GM23338 (cell line): ENCODE measurements around the gene TTC23. TPM values are rescaled to one million over a fixed set of nuclear protein-coding genes. Genes with fewer than 3 reads are reported as not detected.
A peak's percentile ranks its signal among the peaks of the same experiment; 100 is the strongest.

Experiments used
- ATAC-seq: fragments of 200-7000 bp; cut with Tn5 transposase; 3 replicates; pipeline ENCODE4 v1.9.1; 2020
- DNase-seq: peaks from one replicate; pipeline ENCODE4 v3.0.0-alpha.2; 2015; ENCODE audit warnings: low spot score
- H2AFZ ChIP-seq: fragments of 200-600 bp; sonication (generic); 2 replicates; pipeline ENCODE4 v1.8.0; 2016; ENCODE audit warnings: antibody characterized with exemption, mild to moderate bottlenecking, moderate library complexity
- H3F3A ChIP-seq: fragments of 200-600 bp; sonication (generic); replicated peaks from 2 replicates; pipeline ENCODE4 v1.8.0; 2017; ENCODE audit warnings: antibody characterized with exemption, mixed run types, low read depth
- H3K27ac ChIP-seq: fragments of 200-600 bp; sonication (generic); 2 replicates; pipeline ENCODE4 v1.6.1; 2016; ENCODE audit warnings: low read depth
- H3K27me3 ChIP-seq: fragments of 200-600 bp; sonication (generic); 2 replicates; pipeline ENCODE4 v1.8.0; 2016; ENCODE audit warnings: mild to moderate bottlenecking, mixed run types, moderate library complexity; ENCODE audit not compliant: insufficient read depth
- H3K36me3 ChIP-seq: fragments of 200-600 bp; sonication (generic); 2 replicates; pipeline ENCODE4 v1.8.0; 2016; ENCODE audit warnings: mild to moderate bottlenecking; ENCODE audit not compliant: insufficient read depth
- H3K4me1 ChIP-seq: fragments of 200-600 bp; sonication (generic); 2 replicates; pipeline ENCODE4 v1.8.0; 2016; ENCODE audit warnings: mild to moderate bottlenecking, moderate library complexity; ENCODE audit not compliant: insufficient read depth
- H3K4me2 ChIP-seq: fragments of 200-600 bp; sonication (generic); 2 replicates; pipeline ENCODE4 v1.7.1; 2017; ENCODE audit warnings: mixed run types
- H3K4me3 ChIP-seq: fragments of 200-600 bp; sonication (generic); 2 replicates; pipeline ENCODE4 v1.6.1; 2016; ENCODE audit warnings: mixed run types
- H3K79me2 ChIP-seq: fragments of 200-600 bp; sonication (generic); replicated peaks from 2 replicates; pipeline ENCODE4 v1.8.0; 2017; ENCODE audit warnings: mild to moderate bottlenecking; ENCODE audit not compliant: insufficient read depth
- H3K9me2 ChIP-seq: fragments of 200-600 bp; sonication (generic); 2 replicates; pipeline ENCODE4 v1.8.0; 2017; ENCODE audit not compliant: insufficient read depth
- H4K20me1 ChIP-seq: fragments of 200-600 bp; sonication (generic); replicated peaks from 2 replicates; pipeline ENCODE4 v1.8.0; 2017; ENCODE audit warnings: mild to moderate bottlenecking; ENCODE audit not compliant: insufficient read depth
- H3K27ac Mint-ChIP-seq: 2 replicates; pipeline ENCODE4 v1.8.0; 2020; ENCODE audit warnings: inconsistent platforms, mild to moderate bottlenecking, moderate library complexity, mixed read lengths
- H3K27me3 Mint-ChIP-seq: 3 replicates; pipeline ENCODE4 v1.8.0; 2022; ENCODE audit warnings: low read depth, mild to moderate bottlenecking, moderate library complexity, mixed read lengths, inconsistent platforms; ENCODE audit not compliant: insufficient read depth, poor library complexity
- H3K36me3 Mint-ChIP-seq: 3 replicates; pipeline ENCODE4 v1.8.0; 2021; ENCODE audit warnings: low read depth, mild to moderate bottlenecking, inconsistent platforms, moderate library complexity, mixed read lengths
- H3K4me1 Mint-ChIP-seq: 3 replicates; pipeline ENCODE4 v1.8.0; 2020; ENCODE audit warnings: mild to moderate bottlenecking, inconsistent platforms, mixed read lengths
- H3K4me3 Mint-ChIP-seq: 3 replicates; pipeline ENCODE4 v1.8.0; 2021; ENCODE audit warnings: moderate library complexity, mild to moderate bottlenecking, inconsistent platforms, mixed read lengths
- H3K9me3 Mint-ChIP-seq: 3 replicates; pipeline ENCODE4 v1.8.0; 2020; ENCODE audit warnings: moderate library complexity, mild to moderate bottlenecking, inconsistent platforms, mixed read lengths
- CREB1 ChIP-seq: fragments of 250-450 bp; sonication (Bioruptor Pico); IDR thresholded peaks from 2 replicates; pipeline ENCODE4 v1.5.0; 2020; ENCODE audit warnings: low read depth, mild to moderate bottlenecking, moderate library complexity
- CTCF ChIP-seq, 2 experiments: fragments of 200-600 bp in 1 of 2; sonication (generic) in 1 of 2; conservative IDR thresholded peaks; 2 replicates each; pipeline versions ENCODE4 v1.5.1 to v1.6.1; 2016 to 2017; ENCODE audit warnings: antibody characterized with exemption in 2 of 2, low read depth in 2 of 2, mild to moderate bottlenecking in 2 of 2, moderate library complexity in 1 of 2
- ETS1 ChIP-seq: IDR thresholded peaks from 2 replicates; pipeline ENCODE4 v1.6.1; 2016; ENCODE audit warnings: antibody characterized with exemption
- EZH2 ChIP-seq: fragments of 200-600 bp; sonication (generic); IDR thresholded peaks from one replicate; pipeline ENCODE4 v1.8.0; 2017; ENCODE audit warnings: antibody characterized with exemption, mild to moderate bottlenecking, low read depth; ENCODE audit not compliant: unreplicated experiment
- EZH2phosphoT487 ChIP-seq: fragments of 200-600 bp; sonication (generic); IDR thresholded peaks from one replicate; pipeline ENCODE4 v1.8.1; 2018; ENCODE audit warnings: antibody characterized with exemption; ENCODE audit not compliant: unreplicated experiment
- JUNB ChIP-seq: IDR thresholded peaks from one replicate; pipeline ENCODE4 v1.6.1; 2016; ENCODE audit warnings: antibody characterized with exemption; ENCODE audit not compliant: unreplicated experiment
- NANOG ChIP-seq: IDR thresholded peaks from 2 replicates; pipeline ENCODE4 v1.6.1; 2016; ENCODE audit warnings: antibody characterized with exemption, borderline replicate concordance
- POLR2AphosphoS5 ChIP-seq: IDR thresholded peaks from 2 replicates; pipeline ENCODE4 v1.6.1; 2016; ENCODE audit warnings: antibody characterized with exemption, low read depth
- REST ChIP-seq: IDR thresholded peaks from one replicate; pipeline ENCODE4 v1.6.1; 2018; ENCODE audit warnings: antibody characterized with exemption; ENCODE audit not compliant: unreplicated experiment
- STAT1 ChIP-seq: IDR thresholded peaks from one replicate; pipeline ENCODE4 v1.6.1; 2016; ENCODE audit warnings: antibody characterized with exemption; ENCODE audit not compliant: unreplicated experiment
- ZNF114 ChIP-seq: fragments of 250-450 bp; sonication (Bioruptor Pico); IDR thresholded peaks from 2 replicates; pipeline ENCODE4 v1.5.0; 2020; ENCODE audit warnings: mild to moderate bottlenecking, moderate library complexity
- ZNF331 ChIP-seq: fragments of 250-450 bp; sonication (Bioruptor Pico); IDR thresholded peaks from 2 replicates; pipeline ENCODE4 v1.5.0; 2020; ENCODE audit warnings: low read depth, mild to moderate bottlenecking, moderate library complexity
- ZNF462 ChIP-seq: fragments of 250-450 bp; sonication (Bioruptor Pico); IDR thresholded peaks from 2 replicates; pipeline ENCODE4 v1.5.0; 2020; ENCODE audit warnings: mild to moderate bottlenecking, moderate library complexity
- polyA plus RNA-seq: library from polyadenylated mRNA; unstranded; fragments of >200 nt; fragmentation: Nextera tagmentation; extraction: Ambion mirVana; gene quantifications from 2 replicates; pipeline ENCODE4 v1.2.1, GENCODE V29; 2016
- total RNA-seq: library from RNA; depleted of rRNA; stranded (reverse); fragments of >200 nt; shearing (Covaris generic); gene quantifications from 2 replicates; pipeline ENCODE4 v1.2.3, GENCODE V29; 2014

The TTC23 gene
- total and polyA plus RNA-seq, 2 experiments from 2014 or later, result 6.3 to 25.2 TPM

GRCh38 chr15:99141943-99142342 lies 107.4 kb downstream of the TTC23 start:
- H3K36me3 Mint-ChIP-seq, result peaks cover 18% of the 10 kb centered on the region
- no peaks in the 10 kb centered on the region for H3K79me2 ChIP-seq
- H3K4me2 ChIP-seq, result peak overlapping the region; percentile 17
- no peaks in the 10 kb centered on the region for H3F3A ChIP-seq
- peaks cover 55% of the 10 kb centered on the region for H3K4me1 Mint-ChIP-seq
- ATAC-seq, result peak; percentile 8; the same call in 1 of the 3 replicates
- no peaks in the 10 kb centered on the region for H3K36me3 ChIP-seq
- H3K4me3 Mint-ChIP-seq, result no peak overlapping the region
- no peak overlapping the region; the same call in 1 of the 2 replicates for H3K27ac Mint-ChIP-seq
- no peaks in the 10 kb centered on the region for H3K9me2 ChIP-seq
- H3K27ac ChIP-seq, result peak overlapping the region; percentile 62; the same call in 1 of the 2 replicates
- H3K9me3 Mint-ChIP-seq, result no peaks in the 10 kb centered on the region
- no peak overlapping the region for H3K4me3 ChIP-seq
- no peaks in the 10 kb centered on the region for H3K27me3 ChIP-seq
- no peaks in the 10 kb centered on the region for H3K27me3 Mint-ChIP-seq
- peaks cover 36% of the 10 kb centered on the region for H3K4me1 ChIP-seq
- no peak overlapping the region for H2AFZ ChIP-seq
- H4K20me1 ChIP-seq, result 0 out of 2 replicates have a peak, but pooled peaks cover 3% of the 10 kb centered on the region
- TF ChIP-seq CTCF (conservative IDR thresholded peaks at IDR 0.05; ENCODE audit: low read depth in 2 of 2) (no peak), EZH2 (no peak), JUNB (no peak), POLR2AphosphoS5 (no peak), STAT1 (no peak), NANOG (no peak), ZNF331 (CRISPR knock-in tag) (no peak), EZH2phosphoT487 (no peak), CREB1 (CRISPR knock-in tag) (no peak), ZNF114 (CRISPR knock-in tag) (no peak), ZNF462 (no peak), ETS1 (no peak), REST (no peak)
- DNase-seq, result no peak
